ENCODE results near the gene APOD. TPM values are rescaled to one million over a fixed set of nuclear protein-coding genes. Genes with fewer than 3 reads are reported as not detected.

APOD gene
- total RNA-seq, 2 experiments from 2014 or later = not detected

DNA sequence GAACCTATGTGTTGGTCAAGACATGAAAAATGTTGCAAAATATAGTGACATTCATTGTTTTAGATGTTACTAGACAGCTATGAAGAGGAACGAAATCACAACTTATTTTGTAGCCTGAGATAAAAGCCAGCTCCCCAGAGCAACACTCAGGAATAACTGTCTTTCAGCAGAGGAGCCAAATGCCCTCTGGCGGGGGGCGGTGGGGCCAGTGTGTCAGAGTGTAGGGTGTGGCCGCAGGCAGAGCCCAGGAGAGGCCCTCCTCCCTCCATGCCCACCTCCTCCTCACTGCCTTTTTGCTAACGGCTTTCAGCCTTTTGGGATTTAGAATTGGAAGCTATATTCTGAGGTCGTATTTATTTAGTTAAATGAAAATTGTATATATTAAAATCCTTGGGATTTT lies 16.9 kb downstream of the APOD start:
- no peaks in the 10 kb centered on the region for H3K9me3 Mint-ChIP-seq
- ChIA-PET POLR2A (interaction anchor here (0.7 to 0.8 kb wide), 2 partner anchors 14 to 95 kb away, joined by 3 read pairs; no protein-coding TSS in a partner anchor), CTCF (interaction anchor here (1.0 to 1.2 kb wide), 2 partner anchors 8 to 185 kb away, joined by 3 to 5 read pairs; no protein-coding TSS in a partner anchor)
- no peaks in the 10 kb centered on the region for H3K36me3 Mint-ChIP-seq (ENCODE audit: low read depth)
- DNase-seq (no peak), ATAC-seq (no peak)
- TF ChIP-seq, protein P1, sequence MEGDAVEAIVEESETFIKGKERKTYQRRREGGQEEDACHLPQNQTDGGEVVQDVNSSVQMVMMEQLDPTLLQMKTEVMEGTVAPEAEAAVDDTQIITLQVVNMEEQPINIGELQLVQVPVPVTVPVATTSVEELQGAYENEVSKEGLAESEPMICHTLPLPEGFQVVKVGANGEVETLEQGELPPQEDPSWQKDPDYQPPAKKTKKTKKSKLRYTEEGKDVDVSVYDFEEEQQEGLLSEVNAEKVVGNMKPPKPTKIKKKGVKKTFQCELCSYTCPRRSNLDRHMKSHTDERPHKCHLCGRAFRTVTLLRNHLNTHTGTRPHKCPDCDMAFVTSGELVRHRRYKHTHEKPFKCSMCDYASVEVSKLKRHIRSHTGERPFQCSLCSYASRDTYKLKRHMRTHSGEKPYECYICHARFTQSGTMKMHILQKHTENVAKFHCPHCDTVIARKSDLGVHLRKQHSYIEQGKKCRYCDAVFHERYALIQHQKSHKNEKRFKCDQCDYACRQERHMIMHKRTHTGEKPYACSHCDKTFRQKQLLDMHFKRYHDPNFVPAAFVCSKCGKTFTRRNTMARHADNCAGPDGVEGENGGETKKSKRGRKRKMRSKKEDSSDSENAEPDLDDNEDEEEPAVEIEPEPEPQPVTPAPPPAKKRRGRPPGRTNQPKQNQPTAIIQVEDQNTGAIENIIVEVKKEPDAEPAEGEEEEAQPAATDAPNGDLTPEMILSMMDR (IDR thresholded peaks at IDR 0.05) = no peak
- H3K4me1 Mint-ChIP-seq (ENCODE audit: low read depth) = peaks cover 9% of the 10 kb centered on the region
- no peak overlapping the region for H3K27ac Mint-ChIP-seq
- intact Hi-C loops (cut with micrococcal nuclease) = no loop called here
- H3K27me3 Mint-ChIP-seq = peaks cover 4% of the 10 kb centered on the region
- no peak overlapping the region for H3K4me3 Mint-ChIP-seq

DNA sequence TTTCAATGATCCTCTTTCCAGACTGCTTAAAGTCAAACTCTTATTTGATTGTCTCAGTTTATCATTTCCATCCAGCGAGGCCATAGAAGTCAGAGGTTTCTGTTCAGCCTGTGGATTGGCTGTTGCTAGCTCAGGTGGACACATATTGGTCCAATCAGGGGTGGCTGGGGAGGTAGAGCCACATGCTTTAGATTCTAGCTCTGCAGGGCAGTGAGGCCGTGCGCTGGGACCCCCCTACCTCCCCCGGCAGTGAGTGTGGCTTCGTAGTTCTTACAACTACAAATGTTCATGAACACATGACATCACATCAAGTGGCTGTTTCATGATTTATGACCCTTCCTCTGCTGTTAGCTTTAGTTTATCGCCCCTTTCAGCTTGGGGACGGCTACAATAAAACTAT lies 18.0 kb downstream of the APOD start:
- ChIA-PET POLR2A (no interaction called here), CTCF (interaction anchor here (0.7 to 1.1 kb wide), 3 partner anchors 9 to 294 kb away, joined by 3 to 6 read pairs (median 3); partner anchors contain the start of genes APOD and XXYLT1)
- Mint-ChIP-seq H3K4me1 (ENCODE audit: low read depth) (peaks cover 8% of the 10 kb centered on the region), H3K27me3 (peaks cover 4% of the 10 kb centered on the region), H3K27ac (no peak overlapping the region), H3K36me3 (ENCODE audit: low read depth) (no peaks in the 10 kb centered on the region), H3K9me3 (no peaks in the 10 kb centered on the region), H3K4me3 (no peak overlapping the region)
- intact Hi-C loops (cut with micrococcal nuclease) = no loop called here
- TF ChIP-seq, protein P1 (IDR thresholded peaks at IDR 0.05) = no peak
- DNase-seq (no peak), ATAC-seq (no peak)

DNA sequence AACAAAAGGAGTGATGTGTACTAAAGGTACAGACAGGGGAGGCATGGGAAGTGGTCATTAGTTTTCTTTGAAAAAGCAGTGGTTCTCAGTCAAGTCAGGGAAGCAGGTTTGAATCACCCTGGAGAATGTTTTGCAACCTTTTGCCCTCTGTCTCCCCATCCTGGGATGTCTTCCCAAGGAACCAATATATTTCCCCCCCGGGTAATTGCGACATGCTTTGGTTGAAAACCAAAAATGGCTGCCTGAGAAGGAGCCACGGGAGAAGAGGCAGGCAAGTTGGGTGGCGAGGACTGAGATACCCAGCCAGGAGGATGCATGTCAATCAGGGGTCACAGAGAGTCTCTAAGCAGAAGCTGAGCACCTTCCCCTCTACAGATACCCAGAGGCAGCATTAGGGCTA lies 20.4 kb downstream of the APOD start:
- Mint-ChIP-seq H3K4me1 (ENCODE audit: low read depth) (peaks cover 12% of the 10 kb centered on the region), H3K27ac (no peak overlapping the region), H3K4me3 (no peak overlapping the region), H3K9me3 (no peaks in the 10 kb centered on the region), H3K27me3 (peaks cover 4% of the 10 kb centered on the region), H3K36me3 (ENCODE audit: low read depth) (no peaks in the 10 kb centered on the region)
- intact Hi-C loops (cut with micrococcal nuclease) = no loop called here
- CTCF ChIA-PET = interaction anchor here (1.3 to 1.6 kb wide), 2 partner anchors 9 to 287 kb away, joined by 3 read pairs; no protein-coding TSS in a partner anchor
- DNase-seq = no peak
- TF ChIP-seq, protein P1 (IDR thresholded peaks at IDR 0.05) = no peak
- POLR2A ChIA-PET = interaction anchor here (1.0 to 1.4 kb wide), 2 partner anchors 9 to 15 kb away, joined by 3 read pairs; no protein-coding TSS in a partner anchor
- no peak for ATAC-seq

DNA sequence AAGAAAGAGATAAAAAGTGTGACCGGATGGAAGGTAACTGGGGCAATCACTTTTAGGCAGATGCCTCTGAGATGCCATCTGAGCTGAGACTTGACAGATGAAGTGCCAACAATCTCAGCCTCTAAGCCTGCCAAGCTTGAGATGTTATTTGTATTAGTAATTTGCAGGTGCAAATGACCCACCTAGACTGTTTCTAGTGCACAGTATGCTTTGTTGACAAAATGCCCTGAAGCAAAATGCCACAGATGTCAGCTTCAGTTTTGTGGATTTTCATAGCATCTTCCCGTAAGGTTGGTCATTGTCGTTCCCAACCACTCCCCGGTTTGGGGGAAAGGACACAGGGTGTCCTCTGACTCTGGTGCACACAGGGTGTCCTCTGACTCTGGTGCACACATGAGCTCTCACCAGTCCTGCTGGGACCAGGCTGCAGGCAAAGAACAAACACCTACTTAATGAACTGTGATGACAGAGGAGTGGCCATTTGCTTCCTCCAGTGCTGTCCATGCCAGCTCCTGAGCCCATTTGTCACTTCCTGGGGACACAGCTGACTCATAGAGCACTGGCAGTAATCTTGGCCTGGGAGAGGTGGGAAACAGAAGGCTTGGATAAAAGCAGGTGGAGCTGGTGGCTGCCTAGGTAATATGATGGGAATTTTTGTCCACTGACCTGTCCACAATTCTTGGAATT lies 23.9 kb downstream of the APOD start:
- CTCF ChIA-PET = interaction anchor here (0.8 to 1.4 kb wide), 3 partner anchors 11 to 289 kb away, joined by 3 to 5 read pairs (median 4); partner anchors contain the start of gene XXYLT1
- H3K4me1 Mint-ChIP-seq (ENCODE audit: low read depth) = peaks cover 24% of the 10 kb centered on the region
- DNase-seq = no peak
- intact Hi-C loops (cut with micrococcal nuclease) = no loop called here
- TF ChIP-seq, protein P1 (IDR thresholded peaks at IDR 0.05) = no peak
- H3K9me3 Mint-ChIP-seq = no peaks in the 10 kb centered on the region
- POLR2A ChIA-PET = interaction anchor here (1.5 kb wide), 1 partner anchor 9 kb away, joined by 5 read pairs; no protein-coding TSS in a partner anchor
- H3K27me3 Mint-ChIP-seq = no peaks in the 10 kb centered on the region
- no peak for ATAC-seq
- H3K36me3 Mint-ChIP-seq (ENCODE audit: low read depth) = no peaks in the 10 kb centered on the region
- no peak overlapping the region for H3K4me3 Mint-ChIP-seq
- H3K27ac Mint-ChIP-seq = no peak overlapping the region

DNA sequence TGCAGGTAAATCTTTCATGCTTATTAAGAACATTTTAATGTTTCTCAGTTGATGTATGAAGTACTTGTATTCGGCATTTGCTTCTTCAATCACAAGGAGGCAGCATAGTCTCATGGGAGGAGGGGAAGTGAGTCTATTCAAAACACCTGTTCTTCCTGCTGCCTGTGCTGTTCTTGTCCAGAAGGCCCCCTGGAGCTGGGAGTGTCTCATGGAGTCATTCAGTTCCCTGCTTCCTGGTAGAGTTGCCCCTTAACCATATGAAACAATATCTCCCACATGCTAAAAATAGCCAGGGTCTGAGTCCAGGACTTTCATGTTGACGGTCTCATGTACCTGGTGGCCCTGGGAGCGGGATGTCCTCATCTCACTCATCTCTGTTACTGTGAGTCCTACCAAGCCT lies 25.1 kb downstream of the APOD start:
- TF ChIP-seq, protein P1 (IDR thresholded peaks at IDR 0.05) = peak; percentile 71
- ChIA-PET CTCF (interaction anchor here (0.6 to 1.2 kb wide), 7 partner anchors 8 to 285 kb away, joined by 3 to 5 read pairs (median 3); no protein-coding TSS in a partner anchor), POLR2A (interaction anchor here (1.2 kb wide), 1 partner anchor 25 kb away, joined by 4 read pairs; the partner anchor contains the start of gene APOD)
- Mint-ChIP-seq H3K27me3 (no peaks in the 10 kb centered on the region), H3K27ac (no peak overlapping the region), H3K9me3 (no peaks in the 10 kb centered on the region), H3K4me1 (ENCODE audit: low read depth) (peaks cover 25% of the 10 kb centered on the region), H3K4me3 (no peak overlapping the region), H3K36me3 (ENCODE audit: low read depth) (no peaks in the 10 kb centered on the region)
- ATAC-seq (peak; percentile 85), DNase-seq (peak; percentile 54)
- intact Hi-C loops (cut with micrococcal nuclease) = no loop called here

All from activated CD8-positive, alpha-beta T cell treated with anti-CD3 and anti-CD28 coated beads for 36 hours (primary cell).